HG03521 (cell line): Measurements from ENCODE around the gene TTLL11.
"Not testable (repeated sequence)": the region's sequence is repeated elsewhere in the genome, so short reads cannot be mapped to it uniquely, and the experiment has no call there.

Experiments used
- ATAC-seq: cut with Tn5 transposase; IDR thresholded peaks from one replicate; pipeline ENCODE4 v1.9.1; 2021; ENCODE audit warnings: mild to moderate bottlenecking, moderate library complexity; ENCODE audit not compliant: unreplicated experiment

The TTLL11 gene

GRCh38 chr9:122011818-122012498, 81.2 kb downstream of the TTLL11 start:
- ATAC-seq: no peak

DNA sequence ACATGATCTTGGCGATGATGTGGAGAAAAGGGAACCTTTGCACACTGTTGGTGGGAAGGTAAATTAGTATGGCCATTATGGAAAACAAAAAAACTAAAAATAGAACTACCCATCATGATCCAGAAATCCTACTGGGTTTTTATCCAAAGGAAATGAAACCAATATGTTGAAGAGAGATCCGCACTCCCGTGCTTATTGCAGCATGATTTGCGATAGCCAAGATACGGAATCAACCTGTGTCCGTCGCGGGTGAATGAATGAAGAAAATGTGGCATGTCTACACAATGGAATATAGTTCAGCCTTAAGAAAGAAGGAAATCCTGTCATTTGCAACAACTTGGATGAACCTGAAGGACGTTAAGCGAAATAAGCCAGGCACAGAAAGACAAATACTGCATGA, 84.5 kb downstream of the TTLL11 start:
- no peak for ATAC-seq

- ATAC-seq: no peak
These were observed 85.3 kb downstream of the TTLL11 start for GRCh38 chr9:122007837-122008236.

GRCh38 chr9:122005597-122005996, 87.5 kb downstream of the TTLL11 start:
- ATAC-seq: no peak

GRCh38 chr9:122004589-122004988, 88.5 kb downstream of the TTLL11 start:
- no peak for ATAC-seq

GRCh38 chr9:122001491-122002201, 91.5 kb downstream of the TTLL11 start:
- no peak for ATAC-seq

DNA sequence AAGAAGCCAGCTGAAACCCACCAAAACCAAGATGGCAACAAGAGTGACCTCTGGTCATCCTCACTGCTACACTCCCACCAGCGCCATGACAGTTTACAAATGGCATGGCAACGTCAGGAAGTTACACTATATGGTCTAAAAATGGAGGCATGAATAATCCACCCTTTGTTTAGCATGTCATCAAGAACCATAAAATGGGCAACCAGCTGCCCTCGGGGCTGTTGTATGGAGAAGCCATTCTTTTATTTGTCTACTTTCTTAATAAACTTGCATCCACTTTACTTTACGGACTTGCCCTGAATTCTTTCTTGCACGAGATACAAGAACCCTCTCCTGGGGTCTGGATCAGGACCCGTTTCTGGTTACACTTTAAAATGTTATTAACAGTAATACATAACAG, 92.6 kb downstream of the TTLL11 start:
- not testable (repeated sequence) for ATAC-seq

- ATAC-seq: no peak
These were observed 93.6 kb downstream of the TTLL11 start for GRCh38 chr9:121999556-121999955.

DNA sequence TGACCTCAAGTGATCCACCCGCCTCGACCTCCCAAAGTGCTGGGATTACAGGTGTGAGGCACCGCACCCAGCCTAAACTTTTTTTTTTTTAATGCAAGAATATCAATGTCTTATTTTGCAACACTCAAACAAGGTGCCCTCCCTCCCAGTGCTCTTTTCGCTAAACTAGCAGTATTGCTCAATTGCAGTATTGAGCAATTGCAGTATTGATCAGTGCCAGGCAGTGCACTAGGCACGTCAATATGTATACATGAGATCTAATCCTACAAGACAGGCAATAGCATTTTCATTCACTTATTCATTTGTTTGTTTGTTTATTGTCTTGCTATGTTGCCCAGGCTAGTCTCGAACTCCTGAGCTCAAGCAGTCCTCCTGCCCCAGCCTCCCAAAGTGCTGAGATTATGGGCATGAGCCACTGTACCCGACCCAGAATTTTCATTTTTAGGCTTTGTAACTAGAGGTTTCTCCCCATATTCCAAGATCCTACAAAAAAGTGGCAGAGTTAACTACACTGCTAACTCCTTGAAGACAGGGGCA, 94.5 kb downstream of the TTLL11 start:
- ATAC-seq: no peak

- no peak for ATAC-seq
These were observed 95.3 kb downstream of the TTLL11 start for GRCh38 chr9:121997791-121998190.

DNA sequence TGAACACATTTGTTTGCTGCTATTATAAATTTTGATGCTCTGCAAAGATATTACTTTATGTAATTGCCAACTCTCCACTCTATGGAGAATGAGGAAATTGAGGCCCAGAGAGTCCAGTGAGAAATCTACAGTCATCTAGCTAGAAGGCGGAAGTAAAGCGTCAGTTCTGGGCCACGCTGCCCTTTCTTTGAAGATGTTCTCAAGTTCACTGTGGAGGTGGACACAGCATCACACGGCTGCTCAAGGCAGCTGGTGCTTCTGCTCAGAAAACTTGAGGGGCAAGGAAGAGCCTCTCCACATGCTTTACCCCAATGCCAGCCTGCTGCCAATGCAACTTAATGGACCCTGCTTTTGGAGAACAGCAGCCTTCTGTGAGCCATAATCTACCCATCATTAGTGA, 96.3 kb downstream of the TTLL11 start:
- ATAC-seq: no peak

- ATAC-seq: no peak
These were observed 97.1 kb downstream of the TTLL11 start for GRCh38 chr9:121995997-121996396.

GRCh38 chr9:121992571-121993212, 100.4 kb downstream of the TTLL11 start:
- ATAC-seq: no peak

DNA sequence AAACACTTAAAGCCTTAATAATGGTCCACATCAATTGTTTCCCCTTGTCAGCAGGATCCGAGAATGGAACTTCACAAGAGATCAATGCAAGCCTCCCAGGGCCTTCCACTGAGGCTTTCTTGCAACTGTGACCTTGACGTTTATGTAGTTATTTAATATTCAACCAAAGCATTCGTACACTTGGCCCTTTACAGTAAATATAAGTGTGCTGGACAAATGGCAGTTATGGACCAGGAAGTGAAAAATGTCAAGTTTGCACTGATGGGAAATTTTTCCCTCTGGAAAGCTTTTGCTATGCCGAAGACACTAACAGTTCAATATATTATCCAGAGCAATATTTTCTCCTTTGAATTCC, 101.8 kb downstream of the TTLL11 start:
- ATAC-seq: no peak

- ATAC-seq: no peak
These were observed 102.4 kb downstream of the TTLL11 start for GRCh38 chr9:121990600-121991306.

DNA sequence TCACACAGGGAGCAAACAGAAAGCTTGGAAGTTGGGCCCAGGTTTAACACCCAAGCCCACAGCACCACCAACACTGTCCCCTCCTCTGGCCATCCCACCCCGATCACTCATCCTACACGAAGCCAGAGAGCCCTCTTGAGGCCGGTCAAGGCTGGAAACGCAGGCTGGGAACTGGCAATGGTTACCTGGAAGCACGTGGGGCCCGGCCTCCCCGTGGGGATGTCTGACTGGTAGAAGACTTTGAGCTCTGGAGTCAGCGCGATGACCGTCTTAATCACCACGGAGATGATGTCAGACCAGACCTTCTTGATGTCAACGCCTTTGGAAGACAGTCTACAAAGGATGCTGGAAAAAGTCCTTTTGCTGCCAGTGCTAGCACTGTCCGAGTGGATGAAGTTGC, 104.1 kb downstream of the TTLL11 start:
- ATAC-seq: no peak

DNA sequence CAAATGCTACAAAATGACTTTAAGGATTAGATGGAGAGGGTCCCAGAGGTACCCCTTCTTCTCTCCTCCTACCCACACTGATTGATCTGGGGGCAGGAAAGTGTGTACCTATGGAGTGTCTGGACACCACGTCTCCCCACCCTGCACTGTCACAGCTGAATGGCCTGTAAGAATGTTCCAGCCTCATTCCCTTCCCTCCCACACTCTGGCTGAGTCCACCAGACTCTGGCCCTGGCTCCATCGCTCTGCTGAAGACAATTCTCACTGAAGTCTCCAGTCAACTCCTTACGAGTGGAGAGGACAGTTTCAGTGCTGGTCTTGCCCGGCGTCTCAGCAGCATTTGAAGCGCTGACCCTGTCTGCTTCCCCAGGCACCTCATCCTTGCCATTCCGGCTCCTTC, 105.8 kb downstream of the TTLL11 start:
- ATAC-seq: no peak

GRCh38 chr9:121985792-121986494, 107.2 kb downstream of the TTLL11 start:
- ATAC-seq: no peak

DNA sequence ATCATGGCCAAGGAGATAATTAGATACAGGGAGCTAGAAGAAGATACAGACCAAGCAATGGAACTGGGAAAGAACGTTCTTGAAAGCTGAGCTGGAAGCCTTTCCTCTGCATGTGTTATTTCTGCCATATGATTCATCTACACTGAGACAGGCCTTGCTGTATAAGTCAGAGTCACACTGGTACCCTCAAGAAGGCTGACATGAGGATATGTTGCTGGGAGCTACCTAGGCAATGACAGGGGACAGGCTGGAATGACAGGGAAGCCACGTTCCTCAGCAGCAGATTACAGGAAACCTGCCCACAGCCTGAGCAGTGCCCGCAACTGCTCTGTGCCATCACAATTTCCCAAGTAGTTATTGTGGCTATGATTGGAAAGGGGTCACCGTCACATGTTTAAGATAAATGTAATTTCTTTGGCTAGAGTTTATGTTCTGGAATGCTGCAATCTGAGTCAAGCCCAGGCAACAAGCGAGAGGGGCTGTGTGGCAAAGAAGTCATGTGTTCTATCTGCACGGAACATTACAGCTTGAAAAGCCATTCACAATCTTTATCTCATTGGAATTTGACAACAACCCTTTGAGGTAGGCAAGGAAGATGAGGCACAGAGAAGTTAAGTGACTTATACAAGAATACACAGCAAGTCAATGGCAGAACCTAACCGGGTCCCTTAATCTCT, 108.2 kb downstream of the TTLL11 start:
- ATAC-seq: no peak

DNA sequence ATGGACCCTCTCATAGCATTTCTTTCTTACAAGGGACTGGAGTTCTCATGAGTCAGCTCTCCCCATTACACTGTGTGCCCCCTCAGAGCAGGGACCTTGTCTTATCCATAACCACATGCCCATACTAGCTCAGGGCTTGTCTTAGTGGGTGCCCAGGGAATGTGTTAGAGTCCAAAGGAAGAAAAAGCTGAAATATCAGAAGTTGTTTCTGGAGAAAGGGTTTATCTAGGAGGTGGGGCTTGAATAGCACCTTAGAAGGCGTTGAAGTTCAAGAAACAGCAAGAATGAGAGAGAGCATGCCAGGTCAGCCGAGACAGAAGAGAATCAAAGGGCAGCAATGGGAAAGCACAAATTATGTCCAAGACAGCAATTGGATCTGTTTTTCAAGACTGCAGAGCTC, 109.4 kb downstream of the TTLL11 start:
- no peak for ATAC-seq
